Calu3 (cell line): Measurements from ENCODE around the gene TRIM27. TPM values are rescaled to one million over a fixed set of nuclear protein-coding genes. Genes with fewer than 3 reads are reported as not detected.

Experiments
- BruUV-seq: library from RNA; stranded (reverse); fragments of 400-500 nt; replicated peaks from 2 replicates; lab custom pipeline; 2021; lab: Mats Ljungman, UMichigan
- CTCF ChIA-PET: fragments of 300-600 bp; sonication (Branson Sonifier 250); formaldehyde crosslinking; loops from one replicate; lab custom pipeline; 2022; ENCODE audit warnings: antibody characterized with exemption; lab: Charles Lee
- DNase-seq: peaks from one replicate; pipeline ENCODE4 v3.0.0; 2022
- H3K27ac Mint-ChIP-seq: one replicate; pipeline ENCODE4 v1.8.0; 2022; ENCODE audit warnings: mixed read lengths; ENCODE audit not compliant: unreplicated experiment
- H3K27me3 Mint-ChIP-seq: one replicate; pipeline ENCODE4 v1.8.0; 2022; ENCODE audit warnings: mixed read lengths; ENCODE audit not compliant: unreplicated experiment
- H3K36me3 Mint-ChIP-seq: one replicate; pipeline ENCODE4 v1.8.0; 2022; ENCODE audit warnings: mild to moderate bottlenecking, moderate library complexity, mixed read lengths; ENCODE audit not compliant: insufficient read depth, unreplicated experiment
- H3K4me1 Mint-ChIP-seq: one replicate; pipeline ENCODE4 v1.8.0; 2022; ENCODE audit warnings: mild to moderate bottlenecking, low read depth, mixed read lengths; ENCODE audit not compliant: unreplicated experiment
- H3K4me3 Mint-ChIP-seq: one replicate; pipeline ENCODE4 v1.8.0; 2022; ENCODE audit warnings: mild to moderate bottlenecking, low read depth, moderate library complexity, mixed read lengths; ENCODE audit not compliant: unreplicated experiment
- H3K9me3 Mint-ChIP-seq: one replicate; pipeline ENCODE4 v1.8.0; 2022; ENCODE audit warnings: low read depth, mixed read lengths; ENCODE audit not compliant: unreplicated experiment
- intact Hi-C: fragments of 100-400 bp; cut with micrococcal nuclease; formaldehyde crosslinking; loops from one replicate; pipeline ENCODE4 v1.10.0; 2022; ENCODE audit not compliant: unreplicated experiment
- total RNA-seq: library from RNA; stranded (reverse); gene quantifications from 2 replicates; pipeline ENCODE4 v1.2.3, GENCODE V29; 2022
- TF ChIP-seq, protein P1 (sequence below): fragments of 200-600 bp; IDR thresholded peaks from one replicate; pipeline ENCODE4 v1.8.0; 2022; ENCODE audit warnings: antibody characterized with exemption; ENCODE audit not compliant: unreplicated experiment

The TRIM27 gene
- total RNA-seq, 1 experiment from 2014 or later = 91.6 TPM

DNA sequence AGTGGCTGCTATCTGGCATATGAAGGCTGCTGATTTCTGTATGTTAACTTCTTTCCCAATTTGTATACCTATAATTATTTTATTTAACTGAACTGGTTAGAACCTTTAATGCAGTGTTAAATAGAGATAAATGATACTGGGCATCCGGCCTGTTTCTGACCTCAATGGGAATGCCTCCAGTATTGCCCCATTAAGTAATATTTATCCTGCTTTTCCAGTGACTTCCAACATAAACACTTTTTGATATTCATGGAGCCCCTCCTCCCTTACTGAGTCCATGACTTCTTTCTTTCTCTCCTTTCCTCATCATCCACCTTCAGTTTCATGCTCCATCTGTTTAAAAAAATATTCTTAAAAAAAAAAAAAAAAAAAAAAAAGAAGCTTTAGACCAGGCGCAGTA, 8.8 kb downstream of the TRIM27 start:
- intact Hi-C loops = no loop called here
- Mint-ChIP-seq H3K36me3 (peaks cover 89% of the 10 kb centered on the region), H3K4me1 (no peaks in the 10 kb centered on the region), H3K9me3 (no peaks in the 10 kb centered on the region), H3K4me3 (no peak overlapping the region), H3K27ac (no peak overlapping the region), H3K27me3 (no peaks in the 10 kb centered on the region)
- CTCF ChIA-PET = interaction anchor here (0.6 to 0.7 kb wide), 2 partner anchors 22 to 762 kb away, joined by 3 to 6 read pairs; no protein-coding TSS in a partner anchor
- DNase-seq = no peak
- TF ChIP-seq, protein P1, sequence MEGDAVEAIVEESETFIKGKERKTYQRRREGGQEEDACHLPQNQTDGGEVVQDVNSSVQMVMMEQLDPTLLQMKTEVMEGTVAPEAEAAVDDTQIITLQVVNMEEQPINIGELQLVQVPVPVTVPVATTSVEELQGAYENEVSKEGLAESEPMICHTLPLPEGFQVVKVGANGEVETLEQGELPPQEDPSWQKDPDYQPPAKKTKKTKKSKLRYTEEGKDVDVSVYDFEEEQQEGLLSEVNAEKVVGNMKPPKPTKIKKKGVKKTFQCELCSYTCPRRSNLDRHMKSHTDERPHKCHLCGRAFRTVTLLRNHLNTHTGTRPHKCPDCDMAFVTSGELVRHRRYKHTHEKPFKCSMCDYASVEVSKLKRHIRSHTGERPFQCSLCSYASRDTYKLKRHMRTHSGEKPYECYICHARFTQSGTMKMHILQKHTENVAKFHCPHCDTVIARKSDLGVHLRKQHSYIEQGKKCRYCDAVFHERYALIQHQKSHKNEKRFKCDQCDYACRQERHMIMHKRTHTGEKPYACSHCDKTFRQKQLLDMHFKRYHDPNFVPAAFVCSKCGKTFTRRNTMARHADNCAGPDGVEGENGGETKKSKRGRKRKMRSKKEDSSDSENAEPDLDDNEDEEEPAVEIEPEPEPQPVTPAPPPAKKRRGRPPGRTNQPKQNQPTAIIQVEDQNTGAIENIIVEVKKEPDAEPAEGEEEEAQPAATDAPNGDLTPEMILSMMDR = no peak
- BruUV-seq = no TSS peak

DNA sequence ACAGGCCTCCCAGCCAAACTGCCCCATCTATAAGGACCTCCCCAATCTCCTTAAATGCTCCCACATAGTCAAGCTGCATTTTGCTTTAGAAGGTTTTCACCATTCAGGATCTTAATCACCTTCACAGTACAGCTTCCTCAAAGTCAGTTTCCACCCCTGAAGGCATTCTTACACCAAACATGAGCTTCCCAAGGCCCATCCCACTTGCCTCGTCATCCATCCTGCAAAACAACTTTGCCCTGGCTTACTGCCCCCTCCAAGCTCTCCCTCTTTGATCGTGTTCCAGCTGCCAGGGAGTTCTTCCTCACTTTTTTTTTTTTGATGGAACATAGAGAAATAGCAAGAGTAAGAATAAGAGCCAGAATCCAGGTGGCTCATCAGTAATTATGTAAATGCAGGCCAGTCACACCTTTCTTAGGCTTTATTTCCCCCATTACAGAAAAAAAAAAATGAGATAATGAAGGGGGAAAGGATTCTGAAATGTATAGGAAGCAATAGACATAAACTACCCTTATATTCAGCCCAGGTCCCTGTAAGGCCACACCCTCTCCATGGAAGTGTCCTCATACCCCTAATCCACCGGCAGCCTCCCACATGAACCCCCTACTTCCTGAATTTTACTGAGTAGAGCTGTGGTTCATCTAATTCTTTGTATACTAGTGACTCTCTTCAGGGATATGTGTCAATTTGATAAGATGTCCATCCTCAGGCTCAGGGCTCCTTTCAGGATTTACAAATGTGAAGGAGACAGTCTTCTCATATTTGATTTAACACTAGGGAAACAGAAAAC, 12.7 kb downstream of the TRIM27 start:
- H3K27me3 Mint-ChIP-seq = no peaks in the 10 kb centered on the region
- no peak overlapping the region for H3K27ac Mint-ChIP-seq
- intact Hi-C loops = no loop called here

DNA sequence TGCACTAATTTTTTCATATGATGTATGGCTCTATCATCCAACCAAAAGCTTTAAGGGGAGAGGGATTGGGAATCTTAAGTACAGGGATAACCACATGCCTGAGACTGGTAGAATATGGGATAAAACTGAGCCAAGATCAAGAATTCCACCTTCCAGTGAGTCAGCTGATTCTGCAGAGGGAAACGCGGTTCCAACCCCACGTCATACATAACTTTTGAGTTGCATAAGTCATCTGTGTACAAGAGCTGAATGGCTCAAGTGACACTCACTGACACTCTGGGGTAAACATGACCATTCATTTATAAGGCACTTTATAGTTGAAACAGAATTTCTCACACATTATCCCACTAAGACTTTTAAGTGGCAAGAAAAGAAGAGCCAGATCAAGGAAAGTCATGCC, 16.4 kb downstream of the TRIM27 start:
- no peak for DNase-seq
- Mint-ChIP-seq H3K4me1 (no peaks in the 10 kb centered on the region), H3K9me3 (no peaks in the 10 kb centered on the region), H3K27me3 (no peaks in the 10 kb centered on the region), H3K27ac (no peak overlapping the region), H3K36me3 (peaks cover 92% of the 10 kb centered on the region), H3K4me3 (no peak overlapping the region)
- no TSS peak for BruUV-seq
- intact Hi-C loops = no loop called here
- CTCF ChIA-PET = interaction anchor here (1.5 kb wide), 1 partner anchor 109 kb away, joined by 3 read pairs; no protein-coding TSS in a partner anchor
- TF ChIP-seq, protein P1 = no peak

More for the DNA sequence above, 12.7 kb downstream of the TRIM27 start:
- H3K36me3 Mint-ChIP-seq = peaks cover 90% of the 10 kb centered on the region
- no TSS peak for BruUV-seq
- no peak for DNase-seq
- H3K9me3 Mint-ChIP-seq = no peaks in the 10 kb centered on the region
- CTCF ChIA-PET = interaction anchor here (0.6 to 2.3 kb wide), 3 partner anchors 11 to 37 kb away, joined by 4 to 7 read pairs (median 5); no protein-coding TSS in a partner anchor
- no peaks in the 10 kb centered on the region for H3K4me1 Mint-ChIP-seq
- TF ChIP-seq, protein P1 = no peak
- H3K4me3 Mint-ChIP-seq = no peak overlapping the region

DNA sequence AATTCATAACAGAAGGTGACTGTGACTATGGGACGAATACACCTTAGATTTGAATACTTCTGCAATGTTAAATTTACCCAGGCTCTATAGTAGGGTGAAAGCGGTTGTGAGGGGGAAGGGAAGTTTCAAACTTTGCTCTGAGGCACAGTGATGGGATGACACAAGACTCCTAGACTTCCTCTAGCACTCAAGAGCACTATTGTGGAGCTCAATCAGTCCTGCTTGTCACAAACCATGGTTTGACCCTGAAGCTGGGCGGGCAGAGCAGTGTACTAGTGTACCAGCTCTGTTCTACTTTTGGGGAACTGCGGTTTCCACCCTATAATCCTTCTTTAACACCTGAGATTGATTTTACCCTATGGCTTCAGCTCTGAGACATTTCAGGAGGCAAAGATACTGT, 17.1 kb downstream of the TRIM27 start:
- no TSS peak for BruUV-seq
- CTCF ChIA-PET = interaction anchor here (1.5 kb wide), 1 partner anchor 110 kb away, joined by 3 read pairs; no protein-coding TSS in a partner anchor
- H3K36me3 Mint-ChIP-seq = peaks cover 91% of the 10 kb centered on the region

More for the DNA sequence above, 17.1 kb downstream of the TRIM27 start:
- no peaks in the 10 kb centered on the region for H3K4me1 Mint-ChIP-seq
- no peaks in the 10 kb centered on the region for H3K27me3 Mint-ChIP-seq
- no peak overlapping the region for H3K27ac Mint-ChIP-seq
- no peaks in the 10 kb centered on the region for H3K9me3 Mint-ChIP-seq
- TF ChIP-seq, protein P1 = no peak
- intact Hi-C loops = no loop called here
- H3K4me3 Mint-ChIP-seq = no peak overlapping the region
- DNase-seq = no peak
